H1 (cell line): ENCODE data around the gene CCDC51. TPM values are rescaled to one million over a fixed set of nuclear protein-coding genes. Genes with fewer than 3 reads are reported as not detected.

Source experiments
- CTCF ChIA-PET: fragments of 300-600 bp; sonication (Branson Sonifier 250); formaldehyde crosslinking; loops from one replicate; lab custom pipeline; 2021; ENCODE audit not compliant: partially characterized antibody; lab: Charles Lee
- POLR2A ChIA-PET: fragments of 300-600 bp; sonication (Branson Sonifier 250); formaldehyde crosslinking; loops from one replicate; lab custom pipeline; 2021; ENCODE audit warnings: inconsistent platforms; ENCODE audit not compliant: partially characterized antibody; lab: Charles Lee
- DNase-seq, 2 experiments: peaks; one replicate each; pipeline versions ENCODE4 v3.0.0 to v3.0.0-alpha.2; 2010 to 2022; ENCODE audit warnings: low spot score in 2 of 2, low read depth in 1 of 2, mixed read lengths in 1 of 2
- FAIRE-seq: peaks from 2 replicates; lab custom pipeline; 2011; peaks lifted over from hg19 to GRCh38; lab: Jason Lieb, UNC
- H2AFZ ChIP-seq: 2 replicates; pipeline ENCODE4 v1.8.1; 2012; ENCODE audit warnings: low read length, inconsistent platforms
- H2AK5ac ChIP-seq: 2 replicates; pipeline ENCODE4 v1.6.1; 2013; ENCODE audit warnings: low read depth, low read length
- H2BK120ac ChIP-seq: replicated peaks from 2 replicates; pipeline ENCODE3; 2013; ENCODE audit warnings: low read depth, low read length, inconsistent platforms
- H2BK12ac ChIP-seq: 2 replicates; pipeline ENCODE4 v1.6.1; 2013; ENCODE audit warnings: low read depth, low read length
- H2BK15ac ChIP-seq: 2 replicates; pipeline ENCODE4 v1.6.1; 2013; ENCODE audit warnings: low read length
- H2BK20ac ChIP-seq: 2 replicates; pipeline ENCODE4 v1.6.1; 2013; ENCODE audit warnings: low read length
- H2BK5ac ChIP-seq: 2 replicates; pipeline ENCODE4 v1.6.1; 2013; ENCODE audit warnings: low read depth, low read length
- H3K14ac ChIP-seq: 2 replicates; pipeline ENCODE4 v1.6.1; 2013; ENCODE audit warnings: inconsistent platforms; ENCODE audit not compliant: insufficient read length
- H3K18ac ChIP-seq: 2 replicates; pipeline ENCODE4 v1.6.1; 2013; ENCODE audit warnings: low read length; ENCODE audit errors: extremely low read depth
- H3K23ac ChIP-seq: 2 replicates; pipeline ENCODE4 v1.6.1; 2013; ENCODE audit warnings: inconsistent platforms; ENCODE audit not compliant: insufficient read length
- H3K23me2 ChIP-seq: 2 replicates; pipeline ENCODE4 v1.6.1; 2013; ENCODE audit warnings: low read depth, low read length
- H3K27ac ChIP-seq: 2 replicates; pipeline ENCODE4 v1.6.1; 2011; ENCODE audit warnings: low read depth, low read length, inconsistent platforms
- H3K27me3 ChIP-seq, 4 experiments: replicated peaks in 1 of 4; 1 replicate in 1 of 4; 2 replicates in 3 of 4; pipeline versions ENCODE4 v1.6.1 to v1.8.1; 2011 to 2013; ENCODE audit warnings: low read length in 3 of 4, mild to moderate bottlenecking in 3 of 4, inconsistent platforms in 2 of 4, mixed read lengths in 2 of 4, moderate library complexity in 1 of 4; ENCODE audit not compliant: control insufficient read depth in 3 of 4, insufficient read depth in 3 of 4; ENCODE audit errors: extremely low read depth in 1 of 4
- H3K36me3 ChIP-seq, 4 experiments: 2 replicates each; pipeline versions ENCODE4 v1.6.1 to v1.8.1; 2011 to 2013; ENCODE audit warnings: mild to moderate bottlenecking in 4 of 4, low read length in 3 of 4, moderate library complexity in 2 of 4, control low read depth in 1 of 4, inconsistent platforms in 1 of 4; ENCODE audit not compliant: insufficient read depth in 4 of 4, control insufficient read depth in 2 of 4
- H3K4ac ChIP-seq: replicated peaks from 2 replicates; pipeline ENCODE3; 2013; ENCODE audit warnings: low read length, low read depth, mixed read lengths, inconsistent platforms; ENCODE audit not compliant: insufficient read length
- H3K4me1 ChIP-seq, 4 experiments: replicated peaks in 1 of 4; 1 replicate in 1 of 4; 2 replicates in 3 of 4; pipeline versions ENCODE4 v1.6.1 to v1.8.1; 2011 to 2013; ENCODE audit warnings: low read length in 3 of 4, inconsistent platforms in 2 of 4, mixed read lengths in 1 of 4; ENCODE audit not compliant: insufficient read depth in 4 of 4, control insufficient read depth in 3 of 4
- H3K4me2 ChIP-seq, 2 experiments: 2 replicates each; pipeline versions ENCODE4 v1.6.1 to v1.8.1; 2011 to 2013; ENCODE audit warnings: low read depth in 2 of 2, low read length in 2 of 2, control low read depth in 1 of 2, inconsistent platforms in 1 of 2, mild to moderate bottlenecking in 1 of 2; ENCODE audit not compliant: insufficient read depth in 1 of 2
- H3K4me3 ChIP-seq, 4 experiments: fragments of 200-600, 300-600 bp in 1 of 4; sonication (generic), shearing (Covaris generic), sonication (Bioruptor Twin) in 1 of 4; 2 replicates each; pipeline versions ENCODE4 v1.5.1 to v1.8.1; 2011 to 2016; ENCODE audit warnings: low read length in 4 of 4, low read depth in 3 of 4, control low read depth in 2 of 4, inconsistent platforms in 2 of 4, mild to moderate bottlenecking in 2 of 4, mixed read lengths in 1 of 4, moderate library complexity in 1 of 4; ENCODE audit not compliant: insufficient read depth in 2 of 4; ENCODE audit errors: extremely low read depth in 1 of 4
- H3K56ac ChIP-seq: replicated peaks from 2 replicates; pipeline ENCODE3; 2013; ENCODE audit warnings: low read depth, mild to moderate bottlenecking, mixed read lengths, low read length, inconsistent platforms; ENCODE audit not compliant: insufficient read length
- H3K79me1 ChIP-seq: 2 replicates; pipeline ENCODE4 v1.6.1; 2013; ENCODE audit warnings: low read depth, low read length, control low read depth
- H3K79me2 ChIP-seq, 2 experiments: 2 replicates each; pipeline versions ENCODE4 v1.6.1 to v1.8.1; 2012 to 2013; ENCODE audit warnings: low read length in 2 of 2, mild to moderate bottlenecking in 2 of 2, inconsistent platforms in 1 of 2; ENCODE audit not compliant: insufficient read depth in 2 of 2, control insufficient read depth in 1 of 2
- H3K9ac ChIP-seq, 4 experiments: replicated peaks in 1 of 4; 1 replicate in 1 of 4; 2 replicates in 3 of 4; pipeline versions ENCODE4 v1.6.1 to v1.8.1; 2011 to 2013; ENCODE audit warnings: low read depth in 3 of 4, low read length in 3 of 4, control low read depth in 2 of 4, mild to moderate bottlenecking in 2 of 4, moderate library complexity in 2 of 4, inconsistent platforms in 1 of 4; ENCODE audit errors: extremely low read depth in 1 of 4
- H3K9me3 ChIP-seq, 2 experiments: 2 replicates each; pipeline versions ENCODE4 v1.6.1 to v1.8.1; 2012 to 2013; ENCODE audit warnings: mild to moderate bottlenecking in 2 of 2, moderate library complexity in 2 of 2, control low read depth in 1 of 2, inconsistent platforms in 1 of 2, low read depth in 1 of 2, low read length in 1 of 2, mixed read lengths in 1 of 2; ENCODE audit not compliant: insufficient read depth in 2 of 2
- H4K20me1 ChIP-seq, 2 experiments: replicated peaks in 1 of 2; 2 replicates each; pipeline versions ENCODE3 to v1.8.1; 2011 to 2013; ENCODE audit warnings: inconsistent platforms in 2 of 2, low read length in 2 of 2, mild to moderate bottlenecking in 1 of 2; ENCODE audit not compliant: insufficient read depth in 2 of 2, control insufficient read depth in 1 of 2
- H4K5ac ChIP-seq: 2 replicates; pipeline ENCODE4 v1.6.1; 2013; ENCODE audit warnings: low read length, low read depth, mixed read lengths, inconsistent platforms; ENCODE audit not compliant: insufficient read length
- H4K8ac ChIP-seq: 2 replicates; pipeline ENCODE4 v1.8.0; 2013; ENCODE audit warnings: mild to moderate bottlenecking, moderate library complexity, low read length, inconsistent platforms; ENCODE audit not compliant: insufficient read depth; ENCODE audit errors: extremely low read depth
- H4K91ac ChIP-seq: replicated peaks from 2 replicates; pipeline ENCODE3; 2013; ENCODE audit warnings: low read length, mixed read lengths, inconsistent platforms; ENCODE audit not compliant: insufficient read length
- ASH2L ChIP-seq: fragments of 200-600, 300-600 bp; sonication (generic); IDR thresholded peaks from one replicate; pipeline ENCODE4 v1.7.1; 2017; ENCODE audit warnings: low read length
- ATF2 ChIP-seq: IDR thresholded peaks from 2 replicates; pipeline ENCODE4 v1.6.1; 2012; ENCODE audit warnings: low read length, inconsistent platforms
- EP300 ChIP-seq, 2 experiments: IDR thresholded peaks; 1 replicate in 1 of 2; 2 replicates in 1 of 2; pipeline ENCODE4 v1.6.1; 2011 to 2012; ENCODE audit warnings: low read depth in 2 of 2, low read length in 2 of 2, mild to moderate bottlenecking in 2 of 2, borderline replicate concordance in 1 of 2, inconsistent platforms in 1 of 2, moderate library complexity in 1 of 2
- KDM1A ChIP-seq: fragments of 200-600, 300-600 bp; sonication (generic); IDR thresholded peaks from 2 replicates; pipeline ENCODE4 v1.7.1; 2016; ENCODE audit warnings: mild to moderate bottlenecking, low read length, borderline replicate concordance
- NRF1 ChIP-seq: IDR thresholded peaks from 2 replicates; pipeline ENCODE4 v1.6.1; 2011; ENCODE audit warnings: mild to moderate bottlenecking, low read depth, low read length, improper control_type of control experiment
- POLR2A ChIP-seq, 2 experiments: IDR thresholded peaks; 1 replicate in 1 of 2; 2 replicates in 1 of 2; pipeline ENCODE4 v1.6.1; 2011; ENCODE audit warnings: low read depth in 2 of 2, low read length in 2 of 2, mild to moderate bottlenecking in 2 of 2; ENCODE audit errors: control extremely low read depth in 1 of 2
- RNF2 ChIP-seq: fragments of 200-900, 300-1000 bp; sonication (generic); IDR thresholded peaks from 2 replicates; pipeline ENCODE4 v1.7.1; 2016; ENCODE audit warnings: borderline replicate concordance, low read depth, mild to moderate bottlenecking, antibody characterized with exemption, low read length; ENCODE audit not compliant: poor library complexity, severe bottlenecking; ENCODE audit errors: missing control alignments
- WGBS, 2 experiments: shearing (Covaris generic) in 1 of 2; methylation state at CpG; one replicate each; pipeline versions ENCODE4 v1.1.6 to v1.1.7; 2013 to 2015; ENCODE audit warnings: low lambda C conversion rate in 2 of 2, mixed read lengths in 2 of 2, inconsistent platforms in 1 of 2, low coverage in 1 of 2, missing lambda C conversion rate in 1 of 2; ENCODE audit not compliant: insufficient replicate concordance in 2 of 2, insufficient coverage in 1 of 2, insufficient read length in 1 of 2; ENCODE audit errors: extremely low coverage in 1 of 2, missing lambda C conversion rate in 1 of 2; 5-methylcytosine and 5-hydroxymethylcytosine counted together
- polyA plus RNA-seq, 7 experiments: library from polyadenylated mRNA; depleted of rRNA in 3 of 7; stranded (reverse) in 5 of 7; unstranded in 2 of 7; fragments of >200 nt in 5 of 7; fragments of 200-250 nt in 2 of 7; gene quantifications; 1 replicate in 5 of 7; 2 replicates in 1 of 7; 4 replicates in 1 of 7; pipeline versions ENCODE4 v1.2.1 to v1.2.3, GENCODE V29; 2011 to 2013; ENCODE audit warnings: missing spikeins in 2 of 7, mixed read lengths in 2 of 7
- total RNA-seq: library from RNA; stranded (reverse); fragmentation: NEBNext Ultra II Directional; extraction: Animal tissue kit (Norgen Biotek cat#: 25700); gene quantifications from 2 replicates; pipeline ENCODE4 v1.2.1, GENCODE V29; 2021

Gene CCDC51
- total and polyA plus RNA-seq, 2 of the 8 experiments (the other 6 are each of a cell fraction or from before 2014, with no cell fraction given) = 21.3 to 21.4 TPM

- ChIA-PET POLR2A (interaction anchor here (0.9 to 8.1 kb wide), 17 partner anchors 8 to 196 kb away, joined by 3 to 83 read pairs (median 5); partner anchors contain the start of genes ATRIP, CELSR3 and SLC26A6), CTCF (interaction anchor here (0.8 to 21.5 kb wide), 7 partner anchors 8 to 92 kb away, joined by 3 to 251 read pairs (median 26); partner anchors contain the start of genes PFKFB4 and SHISA5)
- DNase-seq (no peak), FAIRE-seq (no peak)
- Histone ChIP-seq H3K23me2 (no peaks in the 10 kb centered on the region), H3K36me3 (peaks cover 7 to 35% (median 14%) of the 10 kb centered on the region in 4 experiments), H3K4me3 (no peak overlapping the region), H3K79me2 (peaks cover 0 to 15% of the 10 kb centered on the region in 2 experiments; a peak in 2 of 4 replicates), H3K27me3 (no peaks in the 10 kb centered on the region), H4K20me1 (peaks cover 3 to 11% of the 10 kb centered on the region in 2 experiments), H2BK20ac (no peak overlapping the region; the same call in 1 of the 2 replicates), H2BK15ac (no peak overlapping the region), H3K4me1 (peaks cover 0 to 25% (median 14%) of the 10 kb centered on the region in 4 experiments; a peak in 5 of 7 replicates), H3K14ac (no peak overlapping the region), H3K56ac (no peak overlapping the region), H2AK5ac (no peak overlapping the region), H3K9ac (no peak overlapping the region), H4K5ac (peak overlapping the region; percentile 18), H2AFZ (no peak overlapping the region), H3K79me1 (peaks cover 6% of the 10 kb centered on the region), H3K4ac (peak overlapping the region; percentile 63), H3K18ac (no peak overlapping the region), H3K4me2 (no peak overlapping the region), H3K27ac (0 out of 2 replicates have a peak overlapping the region, but pooled peaks have one; percentile 88), H2BK12ac (no peak overlapping the region), H4K8ac (no peak overlapping the region), H4K91ac (no peak overlapping the region), H2BK5ac (peak overlapping the region; percentile 78; the same call in 1 of the 2 replicates), H2BK120ac (no peak overlapping the region), H3K9me3 (no peaks in the 10 kb centered on the region), H3K23ac (no peak overlapping the region)
- no peak for TF ChIP-seq EP300 (IDR thresholded peaks at IDR 0.05; ENCODE audit: borderline replicate concordance in 1 of 2, low read depth in 2 of 2, low read length in 2 of 2)
- TF ChIP-seq NRF1 = no peak
- no peak for TF ChIP-seq ASH2L
- TF ChIP-seq KDM1A = no peak
- no peak for TF ChIP-seq ATF2
- no peak for TF ChIP-seq RNF2
- no peak for TF ChIP-seq POLR2A (IDR thresholded peaks at IDR 0.05; ENCODE audit: control extremely low read depth in 1 of 2, low read depth in 2 of 2, low read length in 2 of 2)
- WGBS, 2 experiments = 88% methylated on average over 9 of the region's 9 CpGs; no CpG with 5 or more reads in 1 of the 2 experiments
Observed at GRCh38 chr3:48467110-48467454, 27.2 kb upstream of the CCDC51 start.
